ENCODE measurements around the gene WDR1.

Gene WDR1

DNA sequence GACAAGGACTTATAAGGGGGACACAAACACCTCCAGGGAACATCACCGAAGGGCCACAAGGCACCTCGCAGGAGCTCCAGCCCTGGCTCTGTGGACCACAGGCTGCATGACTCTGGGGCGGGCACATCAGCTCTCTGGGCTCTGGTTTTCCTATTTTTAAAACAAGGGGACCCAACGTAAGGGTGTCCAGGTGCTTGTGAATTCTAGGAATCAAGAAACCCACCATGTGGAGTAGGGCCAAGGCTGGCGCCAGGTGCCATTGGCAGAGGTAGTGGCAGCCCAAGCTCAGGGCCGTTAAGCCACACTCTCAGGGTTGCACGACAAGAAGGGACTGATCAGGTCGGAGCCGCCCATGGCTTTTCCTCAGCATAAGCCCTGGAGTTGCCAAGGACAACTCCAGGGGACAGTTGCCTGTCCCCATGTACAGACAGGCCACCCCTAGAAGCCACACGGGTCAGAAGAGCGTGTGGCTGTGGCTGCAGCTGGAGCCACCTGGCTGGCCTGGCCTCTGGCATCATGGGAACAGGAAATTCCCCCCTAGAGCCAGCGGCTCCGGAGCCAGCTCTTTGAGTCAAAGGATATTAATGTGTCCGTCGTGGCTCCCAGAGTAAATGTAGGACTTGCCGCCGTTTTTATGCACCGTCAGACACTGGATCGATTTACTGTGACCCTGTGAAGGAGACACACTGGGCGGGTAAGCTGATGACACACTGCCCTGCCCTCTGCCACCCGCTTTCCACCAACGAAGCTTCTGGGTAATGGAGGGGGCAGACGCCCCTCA lies 32.5 kb downstream of the WDR1 start:
- DNase-seq = no peak

DNA sequence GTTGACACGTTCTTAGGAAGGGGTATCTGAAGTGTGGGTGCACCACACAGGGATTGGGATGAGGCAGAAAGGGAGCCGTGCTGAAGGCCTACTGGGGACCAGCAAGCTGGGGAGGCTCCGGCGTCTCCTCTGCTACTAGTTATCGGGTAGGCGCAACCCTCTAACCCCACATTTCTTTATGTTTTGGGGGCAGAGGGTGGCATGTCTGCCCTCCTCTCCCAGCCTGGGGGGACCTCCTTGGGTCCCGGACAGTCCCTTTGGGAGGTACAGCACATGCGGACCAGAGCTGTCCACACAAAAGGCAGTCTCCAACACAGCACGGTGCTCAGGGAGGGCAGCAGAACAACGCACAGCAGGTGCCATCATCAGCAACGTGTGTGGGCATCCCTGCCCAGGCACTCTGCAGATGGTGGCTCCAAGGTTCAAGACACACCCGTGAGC lies 33.2 kb downstream of the WDR1 start:
- no peak for DNase-seq

DNA sequence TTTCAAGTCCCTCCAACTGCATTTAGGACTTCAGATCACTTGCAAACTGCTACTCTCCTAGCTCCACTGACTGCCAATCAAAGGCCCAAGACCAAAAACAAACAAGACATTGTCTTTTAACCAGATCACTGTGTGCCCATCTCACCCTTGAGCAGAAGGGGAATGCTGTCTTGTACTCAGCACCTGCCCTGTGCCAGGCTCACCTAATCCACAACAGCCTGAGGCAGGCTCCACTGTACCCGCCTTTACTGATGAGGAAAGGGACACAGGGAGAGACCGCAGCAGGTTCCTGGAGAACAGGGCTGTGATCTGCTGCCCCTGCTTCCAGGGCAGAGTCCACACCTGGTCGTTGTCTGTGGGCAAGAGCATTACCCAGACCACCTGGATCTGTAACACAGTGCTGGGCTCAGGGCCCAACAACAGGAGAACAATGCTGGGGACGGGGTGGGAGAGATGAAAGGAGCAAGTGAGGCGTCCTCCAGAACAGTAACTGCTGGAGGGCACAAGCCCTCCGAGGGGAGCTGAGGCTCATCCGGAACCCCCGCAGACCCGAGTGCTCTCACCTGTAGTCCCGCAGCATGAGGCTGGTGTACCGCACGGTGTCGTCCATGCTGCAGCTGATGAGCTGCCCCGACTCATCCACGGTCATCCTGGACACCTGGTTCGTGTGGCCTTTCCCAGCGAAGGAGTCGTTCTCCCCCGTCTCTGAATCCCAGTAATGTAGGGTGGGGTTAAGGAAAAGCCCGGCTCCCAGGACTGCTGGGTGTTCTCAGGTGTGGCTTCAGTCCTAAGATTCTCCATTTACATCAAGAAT lies 33.9 kb downstream of the WDR1 start:
- no peak for DNase-seq

GRCh38 chr4:10082047-10082446 lies 34.6 kb downstream of the WDR1 start:
- DNase-seq = no peak

DNA sequence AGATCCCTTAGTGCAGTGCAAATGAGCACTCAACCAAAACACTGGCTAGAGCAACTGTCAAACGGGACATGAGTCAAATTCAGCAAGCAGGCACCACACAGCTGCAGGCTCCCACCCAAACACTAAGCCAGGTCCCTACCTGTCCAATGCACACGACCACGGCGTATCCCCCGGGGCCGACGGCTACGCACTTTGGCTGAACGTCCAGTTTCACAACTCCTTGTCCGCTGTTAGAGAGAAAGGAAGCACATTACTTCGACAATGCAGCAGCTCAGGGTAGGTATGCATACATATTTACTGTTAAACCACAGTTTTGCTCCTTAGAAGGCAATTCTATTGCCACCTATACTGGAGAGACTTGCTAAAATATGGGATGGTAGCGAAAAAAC lies 35.4 kb downstream of the WDR1 start:
- DNase-seq = no peak

DNA sequence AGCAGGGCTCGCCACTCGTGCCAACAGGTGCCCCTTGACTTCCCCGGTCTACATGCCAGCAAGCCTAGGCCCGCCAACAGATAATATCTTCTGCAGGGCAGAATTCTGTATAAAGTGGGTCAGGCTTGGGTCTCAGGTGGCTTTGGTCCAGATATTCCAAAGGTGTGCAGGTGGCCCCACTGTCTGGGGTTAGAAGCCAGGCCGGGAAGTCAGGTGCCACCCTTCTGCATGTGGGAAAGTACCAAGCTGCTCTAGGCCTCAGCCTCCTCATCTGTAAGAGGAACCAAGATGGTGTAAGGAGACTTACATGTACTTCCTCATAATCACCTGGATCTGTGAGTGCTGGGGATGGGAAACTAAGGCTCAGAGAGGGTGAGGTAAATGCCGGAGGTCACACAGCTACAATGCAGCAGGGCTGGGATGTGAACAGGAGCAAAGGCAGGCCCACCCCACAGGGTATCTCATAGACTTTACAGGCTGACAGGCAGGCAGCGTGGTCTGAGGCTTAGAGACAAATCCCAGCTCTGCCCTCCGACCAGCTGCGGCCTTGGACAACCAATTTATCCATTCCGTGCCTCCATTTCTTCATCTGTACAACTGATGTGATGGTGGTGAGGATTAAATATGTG lies 35.9 kb downstream of the WDR1 start:
- no peak for DNase-seq

DNA sequence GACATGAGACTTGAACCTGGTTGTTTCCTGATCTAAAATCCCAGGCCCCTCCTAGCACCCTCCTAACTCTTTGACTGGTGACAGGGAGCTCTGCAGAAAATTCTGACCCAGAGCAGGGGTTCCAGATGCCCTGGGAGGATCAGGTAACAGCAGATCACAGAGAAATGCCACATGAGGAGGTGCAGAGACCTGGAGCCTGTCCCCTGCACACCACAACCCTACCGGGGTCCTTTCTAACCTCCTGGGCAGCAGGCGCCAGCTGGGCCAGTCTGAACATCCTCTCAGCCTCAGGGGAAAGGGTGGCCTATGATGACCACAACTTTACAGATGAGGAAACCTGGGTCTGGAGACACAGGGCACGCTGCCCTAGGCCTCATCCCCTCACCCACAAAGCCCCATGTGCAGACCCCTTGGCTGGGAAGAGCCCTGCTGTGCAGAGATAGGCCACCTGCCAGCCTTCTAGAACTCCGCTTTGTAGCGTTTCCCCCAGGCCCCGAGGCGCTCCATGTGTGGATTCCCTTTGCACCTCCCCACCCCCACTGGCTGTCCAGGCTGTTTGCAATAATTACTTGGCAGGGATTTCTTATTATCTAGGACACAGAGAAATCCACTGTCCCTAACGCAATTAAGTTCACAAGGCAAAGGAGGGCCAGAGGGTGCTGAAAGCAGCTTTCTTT lies 36.5 kb downstream of the WDR1 start:
- no peak for DNase-seq

- no peak for DNase-seq
These were observed 37.3 kb downstream of the WDR1 start for GRCh38 chr4:10079256-10079655.

GRCh38 chr4:10078481-10079233 lies 37.9 kb downstream of the WDR1 start:
- DNase-seq = peak; percentile 7

DNA sequence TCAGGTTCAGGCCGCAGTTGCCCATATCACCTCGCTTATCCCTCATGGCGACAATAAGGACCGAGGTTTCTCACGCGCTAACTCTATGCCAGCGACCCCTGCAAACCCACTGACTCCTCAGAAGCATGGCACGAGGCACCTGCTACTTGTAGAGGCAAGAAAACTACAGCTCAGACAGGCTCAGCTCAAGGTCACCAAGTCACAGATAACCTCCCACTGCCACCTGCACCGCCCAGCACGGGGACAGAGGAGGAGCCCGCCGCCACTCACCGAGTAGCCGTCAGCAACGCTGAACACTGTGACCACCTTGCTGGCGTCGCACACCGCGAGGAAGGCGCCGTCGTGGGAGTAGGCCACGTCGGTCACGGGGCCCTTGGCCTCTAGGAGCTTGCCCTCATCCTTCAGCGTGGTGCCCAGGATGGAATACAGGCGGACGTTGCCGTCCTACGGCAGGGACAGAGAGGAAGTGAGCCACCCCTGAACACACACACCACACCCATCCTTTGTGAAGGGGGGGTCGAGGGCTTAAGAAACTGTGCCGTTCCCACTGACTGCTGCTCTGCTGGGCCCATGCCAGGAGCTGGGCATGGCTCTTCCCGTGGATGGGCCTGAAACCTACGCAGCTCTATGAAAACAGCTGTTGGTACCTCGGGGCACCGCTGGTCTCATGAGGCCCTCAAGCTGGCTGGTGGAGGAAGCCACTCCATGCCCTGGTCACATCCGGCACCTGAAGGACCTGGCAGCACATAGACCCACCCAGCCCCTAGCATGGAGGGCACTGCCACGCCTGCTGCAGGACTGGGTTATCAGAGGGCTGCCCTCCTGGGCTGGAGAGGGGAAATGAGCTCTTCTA lies 38.9 kb downstream of the WDR1 start:
- no peak for DNase-seq

DNA sequence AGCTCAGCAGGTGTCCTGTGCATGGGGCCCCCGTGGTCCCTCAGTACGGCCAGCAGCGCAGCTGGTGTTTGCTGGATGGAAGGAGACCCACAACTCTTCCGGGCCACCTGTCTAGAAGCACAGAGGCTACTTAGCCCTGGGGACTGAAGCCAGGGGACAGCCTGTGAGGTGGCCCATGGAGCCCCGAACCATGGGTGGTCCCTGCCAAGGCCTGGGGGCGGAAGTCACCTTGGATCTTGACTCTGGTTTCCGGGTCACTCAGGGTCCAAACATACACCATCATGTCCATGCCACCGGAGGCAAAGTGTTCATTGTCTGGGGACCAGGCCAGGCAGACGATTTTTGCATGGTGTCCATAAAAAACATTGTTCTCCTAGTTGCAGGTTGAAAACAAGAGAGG lies 39.5 kb downstream of the WDR1 start:
- DNase-seq = no peak

DNA sequence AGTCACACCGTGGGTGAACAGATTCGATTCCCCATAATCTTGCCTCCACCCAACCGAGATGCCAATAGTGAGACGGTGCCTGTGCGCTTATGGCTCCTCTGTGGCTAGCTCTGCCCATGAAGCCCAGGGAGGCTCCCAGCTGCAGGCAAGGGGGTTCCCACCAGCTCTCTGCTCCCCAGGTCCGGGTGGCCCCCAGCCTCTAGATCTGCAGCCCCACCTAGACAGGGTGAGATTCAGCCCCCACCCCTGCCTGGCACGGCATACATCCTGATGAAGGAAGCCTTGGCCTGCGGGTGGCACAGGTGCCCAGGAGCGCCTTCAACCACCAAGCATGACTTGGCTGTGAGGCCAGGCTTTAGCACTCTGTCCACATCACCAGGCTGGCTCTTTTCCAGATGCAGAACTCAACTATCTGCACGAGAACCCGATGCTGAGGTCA lies 40.6 kb downstream of the WDR1 start:
- DNase-seq = no peak

GRCh38 chr4:10075158-10075863 lies 41.3 kb downstream of the WDR1 start:
- DNase-seq = no peak

DNA sequence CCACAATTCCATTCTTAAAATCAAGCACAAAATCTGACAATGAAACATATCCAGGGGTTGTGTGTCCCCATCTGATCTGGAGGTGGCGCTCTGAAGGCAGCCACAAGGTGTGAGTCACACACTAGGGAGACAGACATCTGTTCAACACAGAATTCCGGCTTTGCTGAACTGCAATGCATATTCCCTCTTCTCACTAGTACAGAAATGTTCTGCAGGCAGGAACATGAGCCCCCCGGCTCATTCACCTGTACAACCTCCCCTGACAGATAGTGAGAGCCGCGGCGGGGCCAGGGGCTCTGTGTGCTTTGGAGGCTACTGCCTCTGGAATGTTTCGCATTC lies 41.9 kb downstream of the WDR1 start:
- DNase-seq = no peak

GRCh38 chr4:10074076-10074766 lies 42.4 kb downstream of the WDR1 start:
- no peak for DNase-seq

DNA sequence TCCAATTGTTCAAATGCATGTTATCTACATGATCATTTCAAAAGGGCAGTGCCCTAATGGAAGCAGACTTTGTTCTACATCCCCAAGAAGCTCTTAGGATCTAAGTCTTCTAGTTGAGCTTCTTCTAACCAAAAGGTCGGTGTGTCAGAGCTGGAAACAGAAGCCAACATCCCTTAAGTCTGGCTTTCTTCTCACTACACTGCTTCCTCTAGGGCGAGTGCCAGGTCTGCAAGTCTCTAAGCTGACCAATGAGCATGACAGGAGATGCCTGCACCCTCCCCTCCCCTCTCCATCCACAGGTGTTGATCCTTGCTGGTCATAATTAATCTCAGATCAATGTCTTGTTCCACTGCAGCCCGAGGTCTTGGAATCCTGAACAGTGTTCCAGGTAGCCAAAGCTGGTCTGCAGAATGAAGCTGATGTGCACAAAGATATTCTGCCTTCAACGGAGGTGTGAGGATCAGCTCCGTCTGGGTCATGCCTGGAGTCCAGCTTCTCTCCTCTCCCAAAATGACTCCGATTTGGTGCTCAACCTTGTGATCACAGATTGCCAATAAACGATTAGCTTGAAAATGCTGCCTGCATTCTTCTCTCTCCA lies 44.1 kb downstream of the WDR1 start:
- no peak for DNase-seq

GRCh38 chr4:10069075-10069642 lies 47.4 kb downstream of the WDR1 start:
- no peak for DNase-seq

GRCh38 chr4:10066670-10067651 lies 49.6 kb downstream of the WDR1 start:
- DNase-seq = no peak
